Osteoblast (primary cell): ENCODE data around the gene RNU4-1. TPM values are rescaled to one million over a fixed set of nuclear protein-coding genes. Genes with fewer than 3 reads are reported as not detected.
A peak's percentile ranks its signal among the peaks of the same experiment; 100 is the strongest.

ENCODE experiments used
- DNase-seq: peaks from one replicate; pipeline ENCODE4 v3.0.0; 2011; ENCODE audit warnings: low spot score, mixed read lengths; ENCODE audit not compliant: insufficient read length; ENCODE audit errors: missing footprints
- H2AFZ ChIP-seq: 2 replicates; pipeline ENCODE4 v1.6.0; 2011; ENCODE audit warnings: mild to moderate bottlenecking, low read length
- H3K27ac ChIP-seq: 2 replicates; pipeline ENCODE4 v1.5.1; 2011; ENCODE audit warnings: mild to moderate bottlenecking, low read depth, low read length, moderate library complexity
- H3K27me3 ChIP-seq: 2 replicates; pipeline ENCODE4 v1.6.0; 2012; ENCODE audit warnings: mild to moderate bottlenecking, control low read depth, inconsistent platforms, low read length, moderate library complexity; ENCODE audit not compliant: insufficient read depth
- H3K36me3 ChIP-seq: 2 replicates; pipeline ENCODE4 v1.5.1; 2011; ENCODE audit warnings: mild to moderate bottlenecking, low read length, control low read depth, moderate library complexity; ENCODE audit not compliant: insufficient read depth
- H3K4me1 ChIP-seq: 2 replicates; pipeline ENCODE4 v1.5.1; 2011; ENCODE audit warnings: mild to moderate bottlenecking, low read length, control low read depth, moderate library complexity; ENCODE audit not compliant: insufficient read depth
- H3K4me2 ChIP-seq: 2 replicates; pipeline ENCODE4 v1.6.0; 2011; ENCODE audit warnings: mild to moderate bottlenecking, low read length; ENCODE audit not compliant: insufficient read depth
- H3K4me3 ChIP-seq: fragments of 200-600 bp; sonication (generic); 3 replicates; pipeline ENCODE4 v1.5.1; 2012; ENCODE audit warnings: mild to moderate bottlenecking, low read length, inconsistent platforms; ENCODE audit not compliant: insufficient read depth
- H3K79me2 ChIP-seq: 2 replicates; pipeline ENCODE4 v1.6.0; 2012; ENCODE audit warnings: mild to moderate bottlenecking, low read length, control low read depth, inconsistent platforms; ENCODE audit not compliant: insufficient read depth
- H3K9me3 ChIP-seq: 2 replicates; pipeline ENCODE4 v1.5.1; 2011; ENCODE audit warnings: low read depth, low read length, control low read depth
- H4K20me1 ChIP-seq: 2 replicates; pipeline ENCODE4 v1.6.0; 2012; ENCODE audit warnings: mild to moderate bottlenecking, low read length, control low read depth; ENCODE audit not compliant: insufficient read depth
- total RNA-seq: library from RNA; depleted of rRNA; stranded (reverse); fragments of >200 nt; gene quantifications from 2 replicates; pipeline ENCODE4 v1.2.3, GENCODE V29; 2012
- TF ChIP-seq, protein P1 (sequence below): IDR thresholded peaks from 2 replicates; pipeline ENCODE4 v1.5.1; 2011; ENCODE audit warnings: mild to moderate bottlenecking, low read depth, low read length, moderate library complexity; ENCODE audit errors: extremely low read depth

Gene RNU4-1
- total RNA-seq, 1 donor = under 0.01 TPM

GRCh38 chr12:120317224-120318105 lies 24.4 kb upstream of the RNU4-1 start:
- Histone ChIP-seq H2AFZ (peak overlapping the region; percentile 69), H3K9me3 (no peaks in the 10 kb centered on the region), H3K27me3 (no peaks in the 10 kb centered on the region), H3K36me3 (no peaks in the 10 kb centered on the region), H3K4me2 (peak overlapping the region; percentile 76), H3K4me3 (peak overlapping the region; percentile 70), H3K79me2 (no peaks in the 10 kb centered on the region), H3K27ac (peak overlapping the region; percentile 45), H4K20me1 (no peaks in the 10 kb centered on the region), H3K4me1 (peaks cover 8% of the 10 kb centered on the region)
- DNase-seq = peak; percentile 98
- TF ChIP-seq, protein P1, sequence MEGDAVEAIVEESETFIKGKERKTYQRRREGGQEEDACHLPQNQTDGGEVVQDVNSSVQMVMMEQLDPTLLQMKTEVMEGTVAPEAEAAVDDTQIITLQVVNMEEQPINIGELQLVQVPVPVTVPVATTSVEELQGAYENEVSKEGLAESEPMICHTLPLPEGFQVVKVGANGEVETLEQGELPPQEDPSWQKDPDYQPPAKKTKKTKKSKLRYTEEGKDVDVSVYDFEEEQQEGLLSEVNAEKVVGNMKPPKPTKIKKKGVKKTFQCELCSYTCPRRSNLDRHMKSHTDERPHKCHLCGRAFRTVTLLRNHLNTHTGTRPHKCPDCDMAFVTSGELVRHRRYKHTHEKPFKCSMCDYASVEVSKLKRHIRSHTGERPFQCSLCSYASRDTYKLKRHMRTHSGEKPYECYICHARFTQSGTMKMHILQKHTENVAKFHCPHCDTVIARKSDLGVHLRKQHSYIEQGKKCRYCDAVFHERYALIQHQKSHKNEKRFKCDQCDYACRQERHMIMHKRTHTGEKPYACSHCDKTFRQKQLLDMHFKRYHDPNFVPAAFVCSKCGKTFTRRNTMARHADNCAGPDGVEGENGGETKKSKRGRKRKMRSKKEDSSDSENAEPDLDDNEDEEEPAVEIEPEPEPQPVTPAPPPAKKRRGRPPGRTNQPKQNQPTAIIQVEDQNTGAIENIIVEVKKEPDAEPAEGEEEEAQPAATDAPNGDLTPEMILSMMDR = peak; percentile 50

DNA sequence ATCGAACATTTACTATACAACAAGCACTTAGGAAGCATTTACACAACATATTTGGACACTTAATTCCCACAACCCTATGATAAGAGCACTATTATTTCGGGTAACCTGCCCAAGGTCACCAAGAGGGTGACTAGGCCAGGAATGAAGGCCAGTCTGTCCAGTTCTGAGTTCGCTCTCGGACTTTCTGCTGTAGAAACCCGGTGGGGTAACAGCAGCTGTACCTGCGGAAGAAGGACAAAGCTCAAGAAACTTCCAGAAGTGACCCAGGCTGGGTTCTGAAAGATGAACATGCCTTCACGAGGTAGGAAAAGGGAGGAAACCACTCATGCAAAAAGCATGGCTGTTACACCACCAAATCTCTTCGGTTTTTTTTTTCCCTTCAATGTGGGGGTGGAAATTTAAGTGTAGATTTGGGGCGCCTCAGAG lies 23.8 kb upstream of the RNU4-1 start:
- peak overlapping the region; percentile 69 for H2AFZ ChIP-seq
- TF ChIP-seq, protein P1 = no peak
- H3K9me3 ChIP-seq = no peaks in the 10 kb centered on the region
- no peaks in the 10 kb centered on the region for H3K27me3 ChIP-seq
- no peaks in the 10 kb centered on the region for H3K79me2 ChIP-seq
- peaks cover 8% of the 10 kb centered on the region for H3K4me1 ChIP-seq
- no peak for DNase-seq
- H3K27ac ChIP-seq = peak overlapping the region; percentile 45
- H3K4me2 ChIP-seq = peak overlapping the region; percentile 76
- H3K4me3 ChIP-seq = peak overlapping the region; percentile 70
- no peaks in the 10 kb centered on the region for H4K20me1 ChIP-seq
- H3K36me3 ChIP-seq = no peaks in the 10 kb centered on the region

DNA sequence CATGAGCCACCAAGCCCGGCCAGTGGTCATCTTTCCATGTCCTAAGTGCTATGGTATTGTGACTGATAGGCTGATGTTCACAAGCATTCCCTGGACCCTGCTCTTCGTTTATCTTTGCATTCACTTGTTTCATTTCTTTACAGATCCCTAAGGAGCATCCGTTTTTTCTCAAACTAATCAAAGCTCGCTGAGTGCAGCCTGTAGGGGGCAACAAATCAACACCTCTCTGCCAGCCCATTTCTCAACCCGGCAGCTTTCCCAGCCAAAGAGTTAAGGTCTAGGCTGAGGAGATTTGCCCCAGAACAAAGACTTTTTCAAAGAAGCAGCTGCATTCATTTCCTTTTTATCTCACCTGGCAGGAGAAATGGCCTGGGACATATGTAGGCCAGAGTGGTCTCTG lies 21.2 kb upstream of the RNU4-1 start:
- no peak overlapping the region for H3K4me3 ChIP-seq
- H3K4me2 ChIP-seq = no peak overlapping the region
- H3K4me1 ChIP-seq = peaks cover 8% of the 10 kb centered on the region
- TF ChIP-seq, protein P1 = peak; percentile 37
- no peaks in the 10 kb centered on the region for H3K9me3 ChIP-seq
- H3K36me3 ChIP-seq = no peaks in the 10 kb centered on the region
- H2AFZ ChIP-seq = no peak overlapping the region
- no peaks in the 10 kb centered on the region for H3K79me2 ChIP-seq
- no peaks in the 10 kb centered on the region for H4K20me1 ChIP-seq
- H3K27me3 ChIP-seq = no peaks in the 10 kb centered on the region
- DNase-seq = no peak
- H3K27ac ChIP-seq = no peak overlapping the region
